GM23338 (cell line): Measurements from ENCODE around the gene ELL2. TPM values are rescaled to one million over a fixed set of nuclear protein-coding genes. Genes with fewer than 3 reads are reported as not detected.

Source experiments
- ATAC-seq: fragments of 200-7000 bp; cut with Tn5 transposase; 3 replicates; pipeline ENCODE4 v1.9.1; 2020
- DNase-seq: peaks from one replicate; pipeline ENCODE4 v3.0.0-alpha.2; 2015; ENCODE audit warnings: low spot score
- H2AFZ ChIP-seq: fragments of 200-600 bp; sonication (generic); 2 replicates; pipeline ENCODE4 v1.8.0; 2016; ENCODE audit warnings: antibody characterized with exemption, mild to moderate bottlenecking, moderate library complexity
- H3F3A ChIP-seq: fragments of 200-600 bp; sonication (generic); replicated peaks from 2 replicates; pipeline ENCODE4 v1.8.0; 2017; ENCODE audit warnings: antibody characterized with exemption, mixed run types, low read depth
- H3K27ac ChIP-seq: fragments of 200-600 bp; sonication (generic); 2 replicates; pipeline ENCODE4 v1.6.1; 2016; ENCODE audit warnings: low read depth
- H3K27me3 ChIP-seq: fragments of 200-600 bp; sonication (generic); 2 replicates; pipeline ENCODE4 v1.8.0; 2016; ENCODE audit warnings: mild to moderate bottlenecking, mixed run types, moderate library complexity; ENCODE audit not compliant: insufficient read depth
- H3K36me3 ChIP-seq: fragments of 200-600 bp; sonication (generic); 2 replicates; pipeline ENCODE4 v1.8.0; 2016; ENCODE audit warnings: mild to moderate bottlenecking; ENCODE audit not compliant: insufficient read depth
- H3K4me1 ChIP-seq: fragments of 200-600 bp; sonication (generic); 2 replicates; pipeline ENCODE4 v1.8.0; 2016; ENCODE audit warnings: mild to moderate bottlenecking, moderate library complexity; ENCODE audit not compliant: insufficient read depth
- H3K4me2 ChIP-seq: fragments of 200-600 bp; sonication (generic); 2 replicates; pipeline ENCODE4 v1.7.1; 2017; ENCODE audit warnings: mixed run types
- H3K4me3 ChIP-seq: fragments of 200-600 bp; sonication (generic); 2 replicates; pipeline ENCODE4 v1.6.1; 2016; ENCODE audit warnings: mixed run types
- H3K79me2 ChIP-seq: fragments of 200-600 bp; sonication (generic); replicated peaks from 2 replicates; pipeline ENCODE4 v1.8.0; 2017; ENCODE audit warnings: mild to moderate bottlenecking; ENCODE audit not compliant: insufficient read depth
- H3K9me2 ChIP-seq: fragments of 200-600 bp; sonication (generic); 2 replicates; pipeline ENCODE4 v1.8.0; 2017; ENCODE audit not compliant: insufficient read depth
- H4K20me1 ChIP-seq: fragments of 200-600 bp; sonication (generic); replicated peaks from 2 replicates; pipeline ENCODE4 v1.8.0; 2017; ENCODE audit warnings: mild to moderate bottlenecking; ENCODE audit not compliant: insufficient read depth
- H3K27ac Mint-ChIP-seq: 2 replicates; pipeline ENCODE4 v1.8.0; 2020; ENCODE audit warnings: inconsistent platforms, mild to moderate bottlenecking, moderate library complexity, mixed read lengths
- H3K27me3 Mint-ChIP-seq: 3 replicates; pipeline ENCODE4 v1.8.0; 2022; ENCODE audit warnings: low read depth, mild to moderate bottlenecking, moderate library complexity, mixed read lengths, inconsistent platforms; ENCODE audit not compliant: insufficient read depth, poor library complexity
- H3K36me3 Mint-ChIP-seq: 3 replicates; pipeline ENCODE4 v1.8.0; 2021; ENCODE audit warnings: low read depth, mild to moderate bottlenecking, inconsistent platforms, moderate library complexity, mixed read lengths
- H3K4me1 Mint-ChIP-seq: 3 replicates; pipeline ENCODE4 v1.8.0; 2020; ENCODE audit warnings: mild to moderate bottlenecking, inconsistent platforms, mixed read lengths
- H3K4me3 Mint-ChIP-seq: 3 replicates; pipeline ENCODE4 v1.8.0; 2021; ENCODE audit warnings: moderate library complexity, mild to moderate bottlenecking, inconsistent platforms, mixed read lengths
- H3K9me3 Mint-ChIP-seq: 3 replicates; pipeline ENCODE4 v1.8.0; 2020; ENCODE audit warnings: moderate library complexity, mild to moderate bottlenecking, inconsistent platforms, mixed read lengths
- CREB1 ChIP-seq: fragments of 250-450 bp; sonication (Bioruptor Pico); IDR thresholded peaks from 2 replicates; pipeline ENCODE4 v1.5.0; 2020; ENCODE audit warnings: low read depth, mild to moderate bottlenecking, moderate library complexity
- CTCF ChIP-seq, 2 experiments: fragments of 200-600 bp in 1 of 2; sonication (generic) in 1 of 2; conservative IDR thresholded peaks; 2 replicates each; pipeline versions ENCODE4 v1.5.1 to v1.6.1; 2016 to 2017; ENCODE audit warnings: antibody characterized with exemption in 2 of 2, low read depth in 2 of 2, mild to moderate bottlenecking in 2 of 2, moderate library complexity in 1 of 2
- ETS1 ChIP-seq: IDR thresholded peaks from 2 replicates; pipeline ENCODE4 v1.6.1; 2016; ENCODE audit warnings: antibody characterized with exemption
- EZH2 ChIP-seq: fragments of 200-600 bp; sonication (generic); IDR thresholded peaks from one replicate; pipeline ENCODE4 v1.8.0; 2017; ENCODE audit warnings: antibody characterized with exemption, mild to moderate bottlenecking, low read depth; ENCODE audit not compliant: unreplicated experiment
- EZH2phosphoT487 ChIP-seq: fragments of 200-600 bp; sonication (generic); IDR thresholded peaks from one replicate; pipeline ENCODE4 v1.8.1; 2018; ENCODE audit warnings: antibody characterized with exemption; ENCODE audit not compliant: unreplicated experiment
- JUNB ChIP-seq: IDR thresholded peaks from one replicate; pipeline ENCODE4 v1.6.1; 2016; ENCODE audit warnings: antibody characterized with exemption; ENCODE audit not compliant: unreplicated experiment
- NANOG ChIP-seq: IDR thresholded peaks from 2 replicates; pipeline ENCODE4 v1.6.1; 2016; ENCODE audit warnings: antibody characterized with exemption, borderline replicate concordance
- POLR2AphosphoS5 ChIP-seq: IDR thresholded peaks from 2 replicates; pipeline ENCODE4 v1.6.1; 2016; ENCODE audit warnings: antibody characterized with exemption, low read depth
- REST ChIP-seq: IDR thresholded peaks from one replicate; pipeline ENCODE4 v1.6.1; 2018; ENCODE audit warnings: antibody characterized with exemption; ENCODE audit not compliant: unreplicated experiment
- STAT1 ChIP-seq: IDR thresholded peaks from one replicate; pipeline ENCODE4 v1.6.1; 2016; ENCODE audit warnings: antibody characterized with exemption; ENCODE audit not compliant: unreplicated experiment
- ZNF114 ChIP-seq: fragments of 250-450 bp; sonication (Bioruptor Pico); IDR thresholded peaks from 2 replicates; pipeline ENCODE4 v1.5.0; 2020; ENCODE audit warnings: mild to moderate bottlenecking, moderate library complexity
- ZNF331 ChIP-seq: fragments of 250-450 bp; sonication (Bioruptor Pico); IDR thresholded peaks from 2 replicates; pipeline ENCODE4 v1.5.0; 2020; ENCODE audit warnings: low read depth, mild to moderate bottlenecking, moderate library complexity
- ZNF462 ChIP-seq: fragments of 250-450 bp; sonication (Bioruptor Pico); IDR thresholded peaks from 2 replicates; pipeline ENCODE4 v1.5.0; 2020; ENCODE audit warnings: mild to moderate bottlenecking, moderate library complexity
- polyA plus RNA-seq: library from polyadenylated mRNA; unstranded; fragments of >200 nt; fragmentation: Nextera tagmentation; extraction: Ambion mirVana; gene quantifications from 2 replicates; pipeline ENCODE4 v1.2.1, GENCODE V29; 2016
- total RNA-seq: library from RNA; depleted of rRNA; stranded (reverse); fragments of >200 nt; shearing (Covaris generic); gene quantifications from 2 replicates; pipeline ENCODE4 v1.2.3, GENCODE V29; 2014

ELL2 gene
- total and polyA plus RNA-seq, 2 experiments from 2014 or later = 7.4 to 32.6 TPM

- H3K36me3 Mint-ChIP-seq = no peaks in the 10 kb centered on the region
- TF ChIP-seq EZH2 = no peak
- TF ChIP-seq CTCF (conservative IDR thresholded peaks at IDR 0.05; ENCODE audit: low read depth in 2 of 2) = no peak
- no peak for TF ChIP-seq REST
- TF ChIP-seq CREB1 (CRISPR knock-in tag) = no peak
- TF ChIP-seq ZNF331 (CRISPR knock-in tag) = no peak
- TF ChIP-seq ZNF114 (CRISPR knock-in tag) = no peak
- no peak for TF ChIP-seq EZH2phosphoT487
- TF ChIP-seq ZNF462 (CRISPR knock-in tag) = no peak
- no peak for TF ChIP-seq NANOG
- no peak for TF ChIP-seq JUNB
- TF ChIP-seq STAT1 = no peak
- TF ChIP-seq POLR2AphosphoS5 = no peak
- TF ChIP-seq ETS1 = no peak
- Histone ChIP-seq H3K4me2 (no peak overlapping the region), H4K20me1 (no peaks in the 10 kb centered on the region), H3K4me1 (no peaks in the 10 kb centered on the region), H3K27me3 (no peaks in the 10 kb centered on the region), H2AFZ (no peak overlapping the region), H3K79me2 (no peaks in the 10 kb centered on the region), H3F3A (no peaks in the 10 kb centered on the region), H3K4me3 (no peak overlapping the region), H3K36me3 (no peaks in the 10 kb centered on the region), H3K9me2 (no peaks in the 10 kb centered on the region), H3K27ac (no peak overlapping the region)
- no peaks in the 10 kb centered on the region for H3K9me3 Mint-ChIP-seq
- no peaks in the 10 kb centered on the region for H3K27me3 Mint-ChIP-seq
- no peak overlapping the region for H3K4me3 Mint-ChIP-seq
- no peak overlapping the region for H3K27ac Mint-ChIP-seq
- DNase-seq (peak; percentile 9), ATAC-seq (peak; percentile 51; the same call in 2 of the 3 replicates)
- no peaks in the 10 kb centered on the region for H3K4me1 Mint-ChIP-seq
Measured at GRCh38 chr5:95995962-95996489, 34.4 kb upstream of the ELL2 start.
